ENCODE results near the gene DCHS2. TPM values are rescaled to one million over a fixed set of nuclear protein-coding genes. Genes with fewer than 3 reads are reported as not detected.

Gene DCHS2
- total RNA-seq, 4 donors from 2014 or later = 2.3 to 5.0 (median 3.2) TPM

- peaks cover 0 to 17% (median 5%) of the 10 kb centered on the region in 3 donors for H3K4me1 ChIP-seq
- no peak overlapping the region for H3K27ac ChIP-seq
- H3K36me3 ChIP-seq = no peaks in the 10 kb centered on the region
- WGBS, 2 donors (ENCODE audit: low coverage in 1 of 2) = 78 to 85% methylated on average over 1 of the region's 1 CpG
- no peaks in the 10 kb centered on the region for H3K9me3 ChIP-seq
- TF ChIP-seq EP300 (IDR thresholded peaks at IDR 0.05) = no peak
- TF ChIP-seq CTCF (IDR thresholded peaks at IDR 0.05) = no peak
- TF ChIP-seq POLR2A (IDR thresholded peaks at IDR 0.05) = no peak
- TF ChIP-seq POLR2AphosphoS5 (IDR thresholded peaks at IDR 0.05) = no peak
- peaks cover 25% of the 10 kb centered on the region for H3K27me3 ChIP-seq
- no peak overlapping the region for H3K4me3 ChIP-seq
- no peak for ATAC-seq
Measured at GRCh38 chr4:154328030-154328429, 163.6 kb downstream of the DCHS2 start.

- H3K27ac ChIP-seq = no peak overlapping the region
- peaks cover 0 to 5% (median 0%) of the 10 kb centered on the region in 3 donors for H3K9me3 ChIP-seq
- H3K36me3 ChIP-seq = no peaks in the 10 kb centered on the region
- no peak for ATAC-seq
- no peak for TF ChIP-seq POLR2AphosphoS5 (IDR thresholded peaks at IDR 0.05)
- TF ChIP-seq CTCF (IDR thresholded peaks at IDR 0.05) = no peak
- no peak for TF ChIP-seq EP300 (IDR thresholded peaks at IDR 0.05)
- TF ChIP-seq POLR2A (IDR thresholded peaks at IDR 0.05) = no peak
- no peak overlapping the region for H3K4me3 ChIP-seq
- 71 to 75% methylated on average over 5 to 6 of the region's 6 CpGs for WGBS, 2 donors (ENCODE audit: low coverage in 1 of 2)
- no peaks in the 10 kb centered on the region for H3K27me3 ChIP-seq
- H3K4me1 ChIP-seq = no peaks in the 10 kb centered on the region
Measured at GRCh38 chr4:154320521-154320920, 171.1 kb downstream of the DCHS2 start.

DNA sequence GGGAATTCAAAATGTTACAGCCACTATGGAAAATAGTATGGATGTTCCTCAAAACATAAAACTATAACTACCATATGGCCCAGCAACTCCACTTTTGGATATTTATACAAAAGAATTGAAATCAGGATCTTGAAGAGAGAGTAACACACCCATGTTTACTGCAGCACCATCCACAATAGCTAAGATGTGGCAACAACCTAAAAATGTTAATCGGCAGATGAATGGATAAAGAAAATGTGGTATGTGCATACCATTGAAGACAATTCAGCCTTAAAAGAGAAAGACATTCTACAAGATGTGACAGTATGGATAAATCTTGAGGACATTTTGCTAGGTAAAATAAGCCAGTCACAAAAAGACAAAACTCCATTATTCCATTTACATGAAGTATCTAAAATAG, 171.9 kb downstream of the DCHS2 start:
- Histone ChIP-seq H3K36me3 (no peaks in the 10 kb centered on the region), H3K4me1 (no peaks in the 10 kb centered on the region), H3K4me3 (no peak overlapping the region), H3K27me3 (no peaks in the 10 kb centered on the region), H3K9me3 (peaks cover 0 to 5% (median 0%) of the 10 kb centered on the region in 3 donors), H3K27ac (no peak overlapping the region)
- no peak for TF ChIP-seq CTCF (IDR thresholded peaks at IDR 0.05)
- no peak for TF ChIP-seq POLR2A (IDR thresholded peaks at IDR 0.05)
- no peak for TF ChIP-seq EP300 (IDR thresholded peaks at IDR 0.05)
- TF ChIP-seq POLR2AphosphoS5 (IDR thresholded peaks at IDR 0.05) = no peak
- 90 to 100% methylated on average over 1 of the region's 1 CpG for WGBS, 2 donors (ENCODE audit: low coverage in 1 of 2)
- no peak for ATAC-seq

DNA sequence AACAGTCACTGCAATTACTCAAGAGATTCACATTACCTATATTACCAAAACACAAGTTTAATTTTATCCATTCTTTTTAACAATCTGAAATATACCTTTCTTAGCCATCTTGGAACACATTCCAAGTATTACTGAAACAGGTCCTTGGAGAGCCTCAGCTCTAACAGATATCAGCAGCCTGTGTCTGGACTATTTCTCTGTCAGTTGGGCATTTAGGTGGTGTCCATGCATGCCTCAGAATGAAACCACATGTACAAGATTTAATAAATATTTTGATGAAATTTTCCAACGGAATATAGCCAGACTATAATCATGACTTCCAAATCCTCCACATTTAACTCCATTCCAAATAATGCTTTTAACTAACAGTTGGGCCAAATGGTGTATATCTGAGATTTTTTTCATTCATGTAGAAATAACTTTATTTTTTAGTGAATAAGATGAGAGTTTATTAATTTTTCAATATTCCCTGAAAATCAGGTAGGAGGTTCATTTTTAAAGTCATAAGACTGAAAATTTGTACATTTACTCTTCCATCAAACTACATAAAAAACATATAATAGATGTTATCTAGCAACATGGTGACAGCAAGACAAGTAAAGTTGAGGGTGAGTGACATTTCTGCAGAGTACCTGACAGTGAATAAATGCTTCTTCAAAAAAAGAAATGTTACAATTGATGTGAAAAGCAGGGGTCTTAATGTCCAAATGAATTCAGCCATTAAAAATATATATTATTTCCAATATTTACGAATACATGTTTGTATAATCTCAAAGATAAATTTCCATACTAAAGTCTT, 174.2 kb downstream of the DCHS2 start:
- Histone ChIP-seq H3K4me1 (no peaks in the 10 kb centered on the region), H3K27me3 (no peaks in the 10 kb centered on the region), H3K27ac (no peak overlapping the region), H3K9me3 (peaks cover 0 to 5% (median 0%) of the 10 kb centered on the region in 3 donors), H3K4me3 (no peak overlapping the region), H3K36me3 (no peaks in the 10 kb centered on the region)
- WGBS, 2 donors (ENCODE audit: low coverage in 1 of 2) = 56 to 58% methylated on average over 2 of the region's 2 CpGs
- no peak for ATAC-seq
- TF ChIP-seq POLR2AphosphoS5 (IDR thresholded peaks at IDR 0.05) (no peak), EP300 (IDR thresholded peaks at IDR 0.05) (no peak), CTCF (IDR thresholded peaks at IDR 0.05) (no peak), POLR2A (IDR thresholded peaks at IDR 0.05) (no peak)

DNA sequence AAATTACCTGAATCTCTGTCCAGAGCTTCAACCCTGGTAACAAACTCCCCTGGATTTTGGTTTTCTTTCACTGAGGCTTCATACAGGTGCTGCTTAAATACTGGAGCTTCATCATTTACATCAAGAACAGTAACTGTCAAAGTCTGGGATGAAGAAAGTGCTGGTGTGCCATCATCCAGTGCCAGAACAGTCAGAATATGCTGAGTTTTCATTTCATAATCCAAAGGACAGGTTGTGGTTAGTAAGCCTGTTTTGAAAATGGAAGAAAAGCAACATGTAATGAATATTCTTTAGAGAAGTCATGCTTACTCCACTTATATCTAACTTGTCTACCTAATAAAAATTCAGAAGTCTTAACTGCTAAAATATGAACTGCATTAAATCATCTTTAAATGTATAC, 175.9 kb downstream of the DCHS2 start:
- TF ChIP-seq EP300 (IDR thresholded peaks at IDR 0.05) (no peak), CTCF (IDR thresholded peaks at IDR 0.05) (no peak), POLR2AphosphoS5 (IDR thresholded peaks at IDR 0.05) (no peak), POLR2A (IDR thresholded peaks at IDR 0.05) (no peak)
- H3K36me3 ChIP-seq = no peaks in the 10 kb centered on the region
- H3K27me3 ChIP-seq = no peaks in the 10 kb centered on the region
- no peak overlapping the region for H3K4me3 ChIP-seq
- ATAC-seq = no peak
- no peaks in the 10 kb centered on the region for H3K4me1 ChIP-seq
- H3K27ac ChIP-seq = no peak overlapping the region
- peaks cover 0 to 5% (median 0%) of the 10 kb centered on the region in 3 donors for H3K9me3 ChIP-seq
